NT2/D1 (cell line): ENCODE data around the gene VSNL1.

ENCODE experiments used
- YY1 ChIP-seq: IDR thresholded peaks from 2 replicates; pipeline ENCODE4 v1.6.1; 2011; ENCODE audit not compliant: insufficient read length, insufficient read depth
- ZNF274 ChIP-seq: IDR thresholded peaks from 2 replicates; pipeline ENCODE4 v1.6.1; 2011; ENCODE audit warnings: mild to moderate bottlenecking, low read depth, low read length

- TF ChIP-seq YY1 (no peak), ZNF274 (no peak)
Measured at GRCh38 chr2:17538022-17538843, 2.3 kb upstream of the VSNL1 start.
